ENCODE measurements around the gene SIK2. TPM values are rescaled to one million over a fixed set of nuclear protein-coding genes. Genes with fewer than 3 reads are reported as not detected.

Gene SIK2
- total RNA-seq, 4 donors from 2014 or later: 20.7 to 35.0 (median 26.8) TPM

- intact Hi-C loops (cut with DNase I): no loop called here
- TF ChIP-seq POLR2A (IDR thresholded peaks at IDR 0.05): no peak
- TF ChIP-seq, protein P1, sequence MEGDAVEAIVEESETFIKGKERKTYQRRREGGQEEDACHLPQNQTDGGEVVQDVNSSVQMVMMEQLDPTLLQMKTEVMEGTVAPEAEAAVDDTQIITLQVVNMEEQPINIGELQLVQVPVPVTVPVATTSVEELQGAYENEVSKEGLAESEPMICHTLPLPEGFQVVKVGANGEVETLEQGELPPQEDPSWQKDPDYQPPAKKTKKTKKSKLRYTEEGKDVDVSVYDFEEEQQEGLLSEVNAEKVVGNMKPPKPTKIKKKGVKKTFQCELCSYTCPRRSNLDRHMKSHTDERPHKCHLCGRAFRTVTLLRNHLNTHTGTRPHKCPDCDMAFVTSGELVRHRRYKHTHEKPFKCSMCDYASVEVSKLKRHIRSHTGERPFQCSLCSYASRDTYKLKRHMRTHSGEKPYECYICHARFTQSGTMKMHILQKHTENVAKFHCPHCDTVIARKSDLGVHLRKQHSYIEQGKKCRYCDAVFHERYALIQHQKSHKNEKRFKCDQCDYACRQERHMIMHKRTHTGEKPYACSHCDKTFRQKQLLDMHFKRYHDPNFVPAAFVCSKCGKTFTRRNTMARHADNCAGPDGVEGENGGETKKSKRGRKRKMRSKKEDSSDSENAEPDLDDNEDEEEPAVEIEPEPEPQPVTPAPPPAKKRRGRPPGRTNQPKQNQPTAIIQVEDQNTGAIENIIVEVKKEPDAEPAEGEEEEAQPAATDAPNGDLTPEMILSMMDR (IDR thresholded peaks at IDR 0.05): no peak
- H3K4me1 ChIP-seq: peaks cover 0 to 4% of the 10 kb centered on the region in 2 donors
- peak overlapping the region in 1 of 3 donors; percentile 35 for H3K27ac ChIP-seq
- peaks cover 37 to 41% of the 10 kb centered on the region in 2 donors for H3K36me3 ChIP-seq
- no peaks in the 10 kb centered on the region for H3K27me3 ChIP-seq
- DNase-seq: no peak
- no peak overlapping the region for H3K4me3 ChIP-seq (replicated peaks in 1 of 3)
- H3K9me3 ChIP-seq: no peaks in the 10 kb centered on the region
These were observed 157.1 kb downstream of the SIK2 start for GRCh38 chr11:111759376-111759775.

GRCh38 chr11:111759778-111760407 lies 157.6 kb downstream of the SIK2 start:
- Histone ChIP-seq H3K27ac (peak overlapping the region in 1 of 3 donors; percentile 35), H3K27me3 (no peaks in the 10 kb centered on the region), H3K4me3 (replicated peaks in 1 of 3) (no peak overlapping the region), H3K4me1 (peaks cover 4% of the 10 kb centered on the region in 2 donors), H3K36me3 (peaks cover 32 to 37% of the 10 kb centered on the region in 2 donors), H3K9me3 (no peaks in the 10 kb centered on the region)
- intact Hi-C loops (cut with DNase I): no loop called here
- no peak for DNase-seq
- 74 to 85% methylated on average over 5 of the region's 5 CpGs for WGBS, 2 donors
- no peak for TF ChIP-seq POLR2A (IDR thresholded peaks at IDR 0.05)
- TF ChIP-seq, protein P1 (IDR thresholded peaks at IDR 0.05): no peak

DNA sequence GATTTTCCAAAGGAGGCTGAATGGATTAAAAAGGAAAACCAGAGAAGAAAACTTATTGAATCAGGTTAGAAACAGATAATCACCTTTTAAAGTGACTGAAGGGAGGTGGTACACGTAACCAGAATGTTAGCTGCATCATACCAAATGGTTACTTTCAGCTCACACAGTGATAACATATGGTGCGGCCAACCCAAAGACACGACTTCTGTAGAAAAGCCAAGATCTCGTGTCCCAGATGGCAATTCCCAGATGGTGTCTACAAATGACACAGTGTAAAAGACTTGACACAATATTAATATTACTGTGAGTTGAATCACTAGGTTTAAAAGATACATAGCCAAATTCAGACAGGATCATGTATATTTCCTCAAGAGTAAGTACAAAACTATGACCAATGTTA lies 158.8 kb downstream of the SIK2 start:
- H3K4me1 ChIP-seq: peaks cover 4 to 7% of the 10 kb centered on the region in 2 donors
- no peaks in the 10 kb centered on the region for H3K27me3 ChIP-seq
- intact Hi-C loops (cut with DNase I): no loop called here
- peaks cover 31 to 33% of the 10 kb centered on the region in 2 donors for H3K36me3 ChIP-seq
- no peak for DNase-seq
- no peaks in the 10 kb centered on the region for H3K9me3 ChIP-seq
- 92 to 95% methylated on average over 4 of the region's 4 CpGs for WGBS, 2 donors
- H3K27ac ChIP-seq: no peak overlapping the region
- no peak overlapping the region for H3K4me3 ChIP-seq (replicated peaks in 1 of 3)
- TF ChIP-seq, protein P1 (IDR thresholded peaks at IDR 0.05): no peak
- TF ChIP-seq POLR2A (IDR thresholded peaks at IDR 0.05): no peak

DNA sequence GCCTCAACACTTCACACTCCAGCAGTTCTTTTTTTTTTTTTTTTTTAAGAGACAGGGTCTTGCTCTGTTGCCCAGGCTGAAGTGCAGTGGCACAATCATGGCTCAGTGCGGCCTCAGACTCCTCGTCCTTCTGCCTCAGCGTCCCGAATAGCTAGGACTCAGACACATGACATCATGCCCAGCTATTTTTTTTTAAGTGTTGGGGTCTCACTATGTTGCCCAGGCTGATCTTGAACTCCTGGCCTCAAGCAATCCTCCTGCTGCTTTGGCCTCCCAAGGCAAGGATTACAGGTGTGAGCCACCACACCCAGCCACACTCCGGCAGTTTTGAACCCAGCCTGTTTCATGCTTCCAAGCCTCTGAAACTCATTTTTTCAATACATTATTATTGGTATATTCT lies 160.3 kb downstream of the SIK2 start:
- no peak for DNase-seq
- Histone ChIP-seq H3K27me3 (no peaks in the 10 kb centered on the region), H3K27ac (no peak overlapping the region), H3K36me3 (peaks cover 30 to 31% of the 10 kb centered on the region in 2 donors), H3K9me3 (no peaks in the 10 kb centered on the region), H3K4me1 (peaks cover 7 to 11% of the 10 kb centered on the region in 2 donors), H3K4me3 (replicated peaks in 1 of 3) (no peak overlapping the region)
- intact Hi-C loops (cut with DNase I): no loop called here
- TF ChIP-seq POLR2A (IDR thresholded peaks at IDR 0.05): no peak
- TF ChIP-seq, protein P1 (IDR thresholded peaks at IDR 0.05): no peak
- 97 to 99% methylated on average over 5 of the region's 5 CpGs for WGBS, 2 donors

- no peak for DNase-seq
- H3K36me3 ChIP-seq: peaks cover 26 to 27% of the 10 kb centered on the region in 2 donors
- no peaks in the 10 kb centered on the region for H3K9me3 ChIP-seq
- H3K4me1 ChIP-seq: peaks cover 7 to 11% of the 10 kb centered on the region in 2 donors
- H3K4me3 ChIP-seq (replicated peaks in 1 of 3): no peak overlapping the region
- 86 to 87% methylated on average over 3 of the region's 3 CpGs for WGBS, 2 donors
- TF ChIP-seq POLR2A (IDR thresholded peaks at IDR 0.05): no peak
- TF ChIP-seq, protein P1 (IDR thresholded peaks at IDR 0.05): no peak
- no peak overlapping the region for H3K27ac ChIP-seq
- no peaks in the 10 kb centered on the region for H3K27me3 ChIP-seq
- intact Hi-C loops (cut with DNase I): no loop called here
These were observed 160.9 kb downstream of the SIK2 start for GRCh38 chr11:111762981-111763643.

Measured in thyroid gland (tissue), 4 donors.